GM21723 (cell line): Measurements from ENCODE around the gene PWWP2A.
"Not testable (repeated sequence)": the region's sequence is repeated elsewhere in the genome, so short reads cannot be mapped to it uniquely, and the experiment has no call there.

Source experiments
- ATAC-seq: cut with Tn5 transposase; IDR thresholded peaks from one replicate; pipeline ENCODE4 v1.9.1; 2021; ENCODE audit warnings: mild to moderate bottlenecking, moderate library complexity; ENCODE audit not compliant: unreplicated experiment

The PWWP2A gene, protein sequence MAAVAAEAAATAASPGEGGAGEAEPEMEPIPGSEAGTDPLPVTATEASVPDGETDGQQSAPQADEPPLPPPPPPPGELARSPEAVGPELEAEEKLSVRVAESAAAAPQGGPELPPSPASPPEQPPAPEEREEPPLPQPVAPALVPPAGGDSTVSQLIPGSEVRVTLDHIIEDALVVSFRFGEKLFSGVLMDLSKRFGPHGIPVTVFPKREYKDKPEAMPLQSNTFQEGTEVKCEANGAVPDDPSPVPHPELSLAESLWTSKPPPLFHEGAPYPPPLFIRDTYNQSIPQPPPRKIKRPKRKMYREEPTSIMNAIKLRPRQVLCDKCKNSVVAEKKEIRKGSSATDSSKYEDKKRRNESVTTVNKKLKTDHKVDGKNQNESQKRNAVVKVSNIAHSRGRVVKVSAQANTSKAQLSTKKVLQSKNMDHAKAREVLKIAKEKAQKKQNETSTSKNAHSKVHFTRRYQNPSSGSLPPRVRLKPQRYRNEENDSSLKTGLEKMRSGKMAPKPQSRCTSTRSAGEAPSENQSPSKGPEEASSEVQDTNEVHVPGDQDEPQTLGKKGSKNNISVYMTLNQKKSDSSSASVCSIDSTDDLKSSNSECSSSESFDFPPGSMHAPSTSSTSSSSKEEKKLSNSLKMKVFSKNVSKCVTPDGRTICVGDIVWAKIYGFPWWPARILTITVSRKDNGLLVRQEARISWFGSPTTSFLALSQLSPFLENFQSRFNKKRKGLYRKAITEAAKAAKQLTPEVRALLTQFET

DNA sequence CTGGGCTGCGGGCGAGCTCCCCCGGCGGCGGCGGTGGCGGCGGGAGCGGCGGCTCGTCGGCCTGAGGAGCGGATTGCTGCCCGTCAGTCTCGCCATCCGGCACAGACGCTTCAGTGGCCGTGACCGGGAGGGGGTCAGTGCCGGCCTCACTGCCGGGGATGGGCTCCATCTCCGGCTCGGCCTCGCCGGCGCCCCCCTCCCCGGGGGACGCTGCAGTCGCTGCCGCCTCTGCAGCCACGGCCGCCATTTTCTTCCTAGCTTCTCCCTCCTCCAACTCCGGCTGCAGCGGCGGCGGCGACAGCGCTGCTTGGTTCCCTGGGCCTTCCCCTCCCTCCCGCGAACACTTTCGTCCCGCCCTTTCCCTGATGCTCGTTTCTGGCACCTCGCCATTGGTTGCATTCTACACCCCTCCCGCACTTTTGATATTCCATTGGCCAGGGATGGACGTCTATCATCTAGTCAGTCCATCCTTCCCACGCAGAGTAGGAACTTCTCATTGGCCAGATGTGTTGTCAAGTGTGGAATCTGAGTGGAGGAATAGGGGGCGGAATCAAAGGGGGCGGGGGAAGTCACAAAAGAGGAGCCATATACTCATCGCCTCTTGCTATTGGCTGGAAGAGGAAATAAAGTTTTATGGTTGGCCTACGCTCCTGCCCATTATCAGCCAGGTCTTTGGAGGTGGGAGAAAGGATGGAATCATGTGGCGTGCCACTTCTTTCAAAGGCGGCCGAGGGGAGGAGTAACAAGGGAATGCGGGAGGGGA is at the start of gene PWWP2A:
TSS of gene PWWP2A (minus strand) at position 309 of the 763 bp plus-strand sequence. CDS start at position 247, 62 bp downstream.
- peak; percentile 90 for ATAC-seq

DNA sequence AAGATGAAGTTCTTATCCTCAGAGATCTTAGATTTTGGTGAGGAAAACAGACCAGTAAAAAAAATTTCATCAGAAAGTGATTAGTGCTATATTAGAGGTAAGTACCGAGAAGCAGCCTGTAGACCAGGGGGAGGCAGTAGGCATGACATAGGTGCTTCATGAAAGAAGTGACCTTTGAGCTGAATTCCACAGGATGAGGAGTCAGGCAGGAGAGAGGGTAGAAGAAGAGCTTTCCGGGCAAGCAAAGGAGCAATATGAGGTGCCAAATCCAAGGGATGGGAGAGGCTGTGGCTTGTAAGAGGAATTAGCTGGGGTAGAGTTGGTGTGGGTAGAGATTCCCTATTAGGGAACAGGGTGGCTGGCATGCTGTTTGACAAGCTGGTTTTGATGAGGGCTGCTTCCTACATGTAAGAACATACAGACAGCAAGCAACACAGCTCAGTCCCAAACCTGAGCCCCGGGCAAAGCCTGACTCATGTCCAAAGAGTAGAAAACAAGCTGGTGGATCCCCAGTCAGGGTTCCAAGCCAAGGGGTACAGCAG is 48.4 kb upstream of the PWWP2A start:
- ATAC-seq: no peak

DNA sequence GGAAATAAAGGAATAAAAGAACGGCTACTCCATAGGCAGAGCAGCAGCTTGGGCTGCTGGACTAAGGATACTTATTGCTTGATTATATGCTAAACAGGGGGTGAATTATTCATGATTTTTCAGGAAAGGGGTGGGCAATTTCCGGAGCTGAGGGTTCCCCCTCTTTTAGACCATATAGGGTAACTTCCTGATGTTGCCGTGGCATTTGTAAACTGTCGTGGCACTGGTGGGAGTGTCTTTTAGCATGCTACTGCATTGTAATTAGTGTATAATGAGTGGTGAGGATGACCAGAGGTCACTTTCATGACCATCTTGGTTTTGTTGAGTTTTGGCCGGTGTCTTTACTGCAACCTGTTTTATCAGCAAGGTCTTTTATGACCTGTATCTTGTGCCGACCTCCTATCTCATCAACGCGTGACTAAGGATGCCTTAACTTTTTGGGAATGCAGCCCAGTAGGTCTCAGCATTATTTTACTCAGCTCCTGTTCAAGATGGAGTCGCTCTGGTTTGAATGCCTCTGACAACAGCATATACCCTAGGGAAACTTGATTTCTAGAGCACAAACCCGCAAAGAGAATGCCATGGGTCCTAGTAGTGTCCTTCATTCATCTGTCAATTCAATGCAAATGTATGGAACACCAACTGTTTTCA is 47.8 kb upstream of the PWWP2A start:
- no peak for ATAC-seq

DNA sequence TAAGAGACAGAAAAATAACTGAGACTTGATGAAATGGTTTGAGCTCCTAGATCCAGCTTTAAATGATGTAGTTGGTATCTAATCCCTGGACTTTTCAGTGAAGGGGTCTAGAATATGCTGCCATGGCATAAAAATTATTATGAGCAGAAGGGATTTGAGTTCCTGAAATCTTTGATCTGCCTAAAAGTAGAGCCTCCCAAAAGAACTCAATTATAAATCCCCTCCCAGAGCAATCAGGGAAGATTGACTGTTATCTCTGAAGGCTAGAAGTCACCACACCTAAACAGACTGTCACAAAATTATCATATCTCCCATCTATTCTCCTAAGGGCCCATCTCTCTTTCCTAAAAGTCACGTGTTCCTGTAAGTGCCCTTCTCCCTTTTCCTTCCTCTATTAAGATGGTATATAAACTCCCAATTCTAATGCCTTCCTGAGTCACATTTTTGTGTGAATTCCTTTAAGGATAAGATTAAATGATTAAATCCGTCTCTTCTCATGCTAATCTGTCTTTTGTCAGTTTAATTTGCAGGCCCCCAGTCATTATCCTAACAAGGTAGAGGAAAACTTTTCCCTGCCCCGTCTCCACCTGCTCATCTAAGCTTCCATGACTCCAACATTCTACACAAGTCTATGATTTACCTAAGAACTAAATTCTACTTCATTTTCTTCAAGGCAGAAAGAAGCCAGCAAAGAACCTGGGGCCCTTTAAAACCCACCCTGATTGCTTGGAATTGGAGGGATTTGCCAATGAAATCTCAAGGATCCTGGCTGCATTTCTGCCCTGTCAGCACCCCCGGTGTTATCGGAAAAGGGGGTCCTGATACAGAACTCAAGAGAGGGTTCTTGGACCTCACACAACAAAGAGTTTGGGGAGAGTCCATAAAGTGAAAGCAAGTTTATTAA is 47.1 kb upstream of the PWWP2A start:
- ATAC-seq: no peak

DNA sequence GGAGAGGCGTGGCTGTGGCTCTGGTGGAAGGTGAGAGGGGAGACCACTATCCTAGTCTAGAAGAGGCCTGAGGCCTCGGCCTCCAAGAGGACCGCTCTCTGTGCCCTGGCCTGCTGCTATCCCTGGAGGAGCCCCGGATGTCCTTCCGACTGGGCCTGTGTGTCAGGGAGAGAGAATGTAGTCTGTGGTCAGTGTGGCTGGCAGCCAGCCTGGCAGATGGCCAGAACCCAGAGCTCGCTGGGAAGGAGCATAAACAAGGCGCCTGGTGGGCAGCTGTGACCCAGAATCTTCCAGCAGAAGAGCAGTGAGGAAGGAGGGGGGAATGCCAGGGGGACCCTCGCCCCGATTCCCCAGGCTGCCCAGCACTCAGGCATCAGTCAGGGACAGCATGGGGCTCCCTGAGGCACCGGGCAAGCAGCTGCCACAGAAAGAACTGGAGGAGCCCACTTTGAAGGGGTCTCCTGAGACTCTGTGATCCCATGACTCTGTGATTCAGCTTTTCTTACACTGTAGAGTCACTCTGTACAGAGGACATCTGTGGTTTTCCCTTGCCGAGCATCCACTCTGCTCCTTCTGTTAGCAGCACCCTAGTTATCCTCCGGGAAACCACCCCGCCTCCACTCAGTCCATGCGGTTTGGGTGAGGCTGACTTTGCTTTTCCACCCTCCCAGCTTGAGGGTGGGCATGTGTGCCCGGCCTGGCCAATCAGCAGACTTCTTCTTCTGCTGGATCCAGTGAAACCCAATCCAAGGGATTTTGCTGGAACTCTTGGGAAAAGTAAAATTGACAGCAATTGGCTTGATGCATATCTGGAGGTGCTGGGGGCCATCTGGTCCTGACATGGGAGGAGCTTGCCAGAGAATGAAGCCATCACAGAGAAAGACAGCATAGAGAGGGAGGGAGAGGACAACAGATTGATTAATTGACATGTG is 46.2 kb upstream of the PWWP2A start:
- no peak for ATAC-seq

DNA sequence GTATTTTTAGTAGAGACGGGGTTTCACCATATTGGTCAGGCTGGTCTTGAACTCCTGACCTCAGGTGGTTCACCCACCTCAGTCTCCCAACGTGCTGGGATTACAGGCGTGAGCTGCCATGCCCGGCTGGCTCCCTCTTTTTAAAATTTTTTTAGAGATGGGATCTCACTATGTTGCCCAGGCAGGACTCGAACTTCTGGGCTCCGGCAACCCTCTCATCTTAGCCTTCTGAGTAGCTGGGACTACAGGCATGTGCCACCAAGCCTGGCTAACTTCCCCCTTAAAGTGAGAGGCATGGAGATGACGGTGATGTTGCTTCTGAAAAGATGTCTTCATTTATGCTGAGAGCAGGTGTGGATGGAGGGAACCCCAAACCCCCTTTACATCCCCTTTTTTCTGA is 43.7 kb upstream of the PWWP2A start:
- ATAC-seq: no peak

DNA sequence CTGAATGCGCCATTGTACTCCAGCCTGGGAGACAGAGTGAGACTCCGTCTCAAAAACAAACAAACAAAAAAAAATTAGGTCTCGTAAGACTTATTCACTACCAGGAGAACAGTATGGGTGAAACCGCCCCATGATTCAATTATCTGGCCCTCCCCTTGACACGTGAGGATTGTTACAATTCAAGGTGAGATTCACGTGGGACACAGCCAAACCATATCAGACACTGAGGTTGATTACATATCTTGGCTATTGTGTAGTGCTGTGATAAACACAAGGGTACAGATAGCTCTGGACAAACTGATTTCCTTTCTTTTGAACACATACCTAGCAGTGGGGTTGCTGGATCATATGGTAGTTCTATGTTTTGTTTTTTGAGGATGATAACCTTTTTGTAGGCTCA is 42.4 kb upstream of the PWWP2A start:
- no peak for ATAC-seq

DNA sequence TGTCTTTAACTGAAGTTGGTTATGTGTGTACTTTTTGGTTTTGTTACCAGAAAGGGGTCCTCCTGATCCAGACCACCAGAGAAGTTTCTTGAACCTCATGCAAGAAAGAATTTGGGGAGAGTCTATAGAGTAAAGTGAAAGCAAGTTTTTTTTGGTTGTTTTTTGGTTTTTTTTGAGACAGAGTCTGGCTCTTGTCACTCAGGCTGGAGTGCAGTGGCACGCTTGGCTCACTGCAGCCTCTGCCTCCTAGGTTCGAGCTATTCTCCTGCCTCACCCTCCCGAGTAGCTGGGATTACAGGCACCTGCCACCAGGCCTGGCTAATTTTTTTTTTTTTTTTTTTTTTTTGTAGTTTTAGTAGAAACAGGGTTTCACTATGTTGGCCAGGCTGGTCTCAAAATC is 41.6 kb upstream of the PWWP2A start:
- ATAC-seq: not testable (repeated sequence)

DNA sequence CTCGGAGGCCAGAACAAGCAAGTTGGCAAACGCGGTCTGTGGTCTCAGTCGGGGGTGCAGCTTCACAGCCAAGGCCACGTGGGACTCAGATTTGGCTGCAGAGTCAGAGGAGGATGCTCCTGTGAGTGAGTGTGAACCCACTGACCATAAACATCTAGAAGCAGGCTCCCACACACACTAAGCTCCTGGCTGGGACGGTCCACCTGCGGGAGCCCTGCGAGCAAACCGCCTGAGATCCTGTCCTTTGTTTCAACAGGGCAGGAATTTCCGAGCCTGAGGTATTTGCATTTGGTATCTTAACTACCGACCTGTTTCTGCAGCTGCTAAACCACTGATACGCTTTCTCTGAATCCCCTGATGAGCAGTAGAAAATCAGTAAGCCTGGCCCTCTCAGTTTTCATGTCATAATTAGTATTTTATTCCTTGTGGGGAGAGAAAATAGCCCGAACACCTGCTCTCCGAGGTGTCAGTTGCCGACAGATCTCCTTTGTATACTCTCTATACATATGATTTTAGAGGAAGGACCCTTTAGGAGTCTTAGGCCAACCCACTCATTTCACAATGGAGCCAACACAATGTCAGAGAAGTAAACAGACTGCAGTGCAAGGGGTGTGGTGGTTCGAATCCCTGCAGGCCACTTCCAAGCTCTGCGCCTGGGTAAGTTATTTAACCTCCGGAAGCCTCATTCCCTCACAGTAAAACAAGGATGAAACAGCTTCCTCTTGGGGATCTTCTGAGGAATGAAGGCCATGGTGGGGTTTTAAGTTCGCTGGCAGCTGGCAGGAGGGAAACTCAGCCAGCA is 40.9 kb upstream of the PWWP2A start:
- ATAC-seq: peak; percentile 76

DNA sequence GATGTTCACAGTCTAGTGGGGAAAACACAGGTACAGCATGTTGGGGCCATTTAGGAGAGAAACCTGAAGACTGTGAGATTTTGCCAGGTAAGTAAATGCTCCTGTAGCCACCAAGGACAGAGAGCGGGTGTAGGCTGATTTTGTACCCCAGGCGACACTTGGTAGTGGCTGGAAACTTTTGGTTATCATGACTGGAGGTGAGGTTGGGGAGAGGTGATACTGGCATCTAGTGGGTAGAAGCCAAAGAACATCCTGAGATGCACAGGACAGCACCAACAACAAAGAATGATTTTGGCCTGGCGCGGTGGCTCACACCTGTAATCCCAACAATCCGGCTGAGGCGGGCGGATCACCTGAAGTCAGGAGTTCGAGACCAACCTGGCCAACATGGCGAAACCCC is 38.8 kb upstream of the PWWP2A start:
- ATAC-seq: no peak

DNA sequence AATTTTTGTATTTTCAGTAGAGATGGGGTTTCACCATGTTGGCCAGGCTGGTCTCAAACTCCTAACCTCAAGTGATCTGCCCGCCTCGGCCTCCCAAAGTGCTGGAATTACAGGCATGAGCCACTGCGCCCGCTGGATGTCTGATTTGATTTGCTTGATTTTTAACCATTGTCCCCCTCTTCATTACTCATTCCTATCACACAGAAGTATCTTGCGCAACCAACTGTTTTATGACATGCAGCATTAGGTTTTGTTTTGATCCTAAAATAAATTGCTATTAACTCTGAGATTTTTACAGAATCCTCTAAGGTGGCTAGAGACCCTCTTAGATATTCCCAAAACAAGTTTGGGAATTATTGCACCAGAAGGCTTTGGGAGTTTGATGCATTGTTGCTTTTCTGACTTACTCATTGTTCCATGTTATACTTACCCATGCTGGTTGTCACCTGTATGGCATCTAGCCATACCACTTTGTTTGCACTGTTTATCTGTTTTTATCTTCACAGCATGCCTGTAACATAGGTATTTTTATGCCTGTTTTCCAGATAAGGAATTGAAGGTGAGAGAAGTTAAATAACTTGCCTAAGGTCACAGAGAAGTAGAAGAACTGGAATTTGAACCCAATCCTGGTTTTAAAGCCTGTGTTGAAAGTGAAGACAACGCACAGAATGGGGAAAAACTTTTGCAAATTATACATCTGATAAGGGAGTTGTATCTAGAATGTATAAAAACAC is 35.9 kb upstream of the PWWP2A start:
- ATAC-seq: no peak

DNA sequence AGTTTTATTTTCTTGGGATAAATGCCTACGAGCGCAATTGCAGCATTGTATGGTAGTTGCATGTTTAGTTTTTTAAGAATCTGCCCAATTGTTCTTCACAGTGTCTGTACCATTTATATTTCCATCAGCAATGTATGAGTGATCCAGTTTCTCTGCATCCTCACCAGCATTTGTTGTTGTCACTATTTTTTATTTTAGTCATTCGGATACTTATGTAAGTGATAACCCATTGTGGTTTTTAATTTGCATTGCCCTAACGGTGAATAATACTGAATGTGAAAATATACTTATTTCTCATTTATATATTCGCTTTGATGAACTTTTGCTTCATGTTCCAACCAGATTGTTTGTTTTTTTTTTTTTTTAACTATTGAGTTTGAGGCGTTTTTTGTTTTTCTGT is 33.7 kb upstream of the PWWP2A start:
- no peak for ATAC-seq

DNA sequence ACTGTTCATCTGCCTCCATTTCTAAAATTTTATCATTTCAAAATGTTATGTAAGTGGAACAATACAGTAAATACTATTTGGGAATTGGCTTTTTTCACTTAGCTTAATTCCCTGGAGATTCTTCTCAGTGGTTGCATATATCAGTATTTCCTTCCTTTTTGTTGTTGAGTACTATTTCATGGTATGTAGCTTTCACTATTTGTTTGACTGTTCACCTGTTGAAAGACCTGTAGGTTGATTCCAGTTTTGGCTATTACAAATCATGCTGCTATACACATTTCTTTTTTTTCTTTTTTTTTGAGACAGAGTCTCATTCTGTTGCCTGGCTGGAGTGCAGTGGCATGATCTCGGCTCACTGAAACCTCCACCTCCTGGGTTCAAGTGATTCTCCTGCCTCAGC is 33.0 kb upstream of the PWWP2A start:
- ATAC-seq: peak; percentile 73

DNA sequence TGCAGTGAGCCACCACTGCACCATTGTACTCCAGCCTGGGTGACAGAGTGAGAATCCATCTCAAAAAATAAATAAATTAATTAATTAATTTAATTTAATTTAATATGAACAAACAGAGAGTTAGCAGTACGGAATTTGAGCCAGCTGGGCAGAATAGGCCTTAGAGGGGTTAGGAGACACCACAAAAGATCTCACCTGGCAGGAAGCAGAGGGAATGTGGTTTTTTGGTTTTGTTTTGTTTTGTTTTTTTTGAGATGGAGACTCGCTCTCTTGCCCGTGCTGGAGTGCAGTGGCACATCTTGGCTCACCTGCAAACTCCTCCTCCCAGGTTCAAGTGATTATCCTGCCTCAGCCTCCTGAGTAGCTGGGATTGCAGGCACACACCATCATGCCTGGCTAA is 31.8 kb upstream of the PWWP2A start:
- no peak for ATAC-seq

DNA sequence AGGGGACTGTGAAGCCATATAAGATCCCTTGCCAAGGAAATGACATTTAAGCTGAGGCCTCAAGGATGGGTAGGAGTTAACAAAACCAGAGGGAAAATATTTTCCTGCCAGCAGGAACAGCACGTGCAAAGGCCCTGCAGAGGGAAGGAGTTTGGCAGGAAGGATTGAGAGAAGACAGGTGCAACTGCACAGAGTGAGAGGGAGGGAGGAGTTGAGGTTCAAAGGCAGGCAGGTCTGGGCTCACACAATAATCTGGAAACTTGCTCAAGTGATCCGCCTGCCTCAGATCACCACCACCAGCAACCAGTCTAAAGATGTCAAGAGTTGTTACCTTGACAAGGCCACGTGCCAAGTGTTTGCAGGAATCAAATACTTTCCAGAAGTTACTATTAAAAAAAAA is 31.1 kb upstream of the PWWP2A start:
- no peak for ATAC-seq

DNA sequence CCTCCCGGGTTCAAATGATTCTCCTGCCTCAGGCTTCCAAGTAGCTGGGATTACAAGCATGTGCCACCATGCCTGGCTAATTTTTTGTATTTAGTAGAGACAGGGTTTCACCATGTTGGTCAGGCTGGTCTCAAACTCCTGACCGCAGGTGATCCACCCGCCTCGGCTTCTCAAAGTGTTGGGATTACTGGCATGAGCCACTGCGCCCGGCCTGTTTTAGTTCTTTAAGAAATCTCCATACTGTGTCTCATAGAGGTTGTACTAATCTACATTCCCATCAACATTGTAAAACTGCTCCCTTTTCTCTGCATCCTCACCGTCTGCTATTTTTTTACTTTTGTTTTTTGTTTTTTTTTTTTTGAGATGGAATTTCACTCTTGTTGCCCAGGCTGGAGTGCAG is 25.2 kb upstream of the PWWP2A start:
- not testable (repeated sequence) for ATAC-seq

DNA sequence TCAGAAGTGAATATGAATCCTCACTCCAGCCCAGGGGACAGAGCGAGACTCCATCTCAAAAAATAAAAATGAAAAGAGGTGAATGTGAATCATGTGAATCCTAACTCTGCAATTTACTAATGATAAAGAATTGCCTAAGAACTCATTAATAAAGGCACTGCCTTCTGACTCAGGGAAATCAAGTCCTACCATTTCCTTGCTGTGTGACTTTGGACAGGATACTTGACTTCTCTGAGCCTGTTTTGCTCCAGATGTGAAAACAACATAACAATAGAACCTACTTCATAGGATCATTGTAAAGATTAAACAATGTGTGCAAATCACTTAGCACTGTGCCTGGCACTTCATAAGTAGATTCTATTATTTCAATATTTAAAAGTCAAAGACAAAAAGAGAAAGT is 15.1 kb upstream of the PWWP2A start:
- no peak for ATAC-seq
